Right atrium auricular region (tissue), 2 donors: ENCODE results near the gene PRKCE. TPM values are rescaled to one million over a fixed set of nuclear protein-coding genes. Genes with fewer than 3 reads are reported as not detected.
A peak's percentile ranks its signal among the peaks of the same experiment; 100 is the strongest.

Experiments used
- DNase-seq: peaks from one replicate; pipeline ENCODE4 v3.0.0-alpha.2; 2019; ENCODE audit warnings: low spot score
- H3K27ac ChIP-seq, 2 donors: fragments of 200-600 bp; sonication (generic); 1 replicate in 1 of 2; 2 replicates in 1 of 2; pipeline ENCODE4 v1.5.1; 2016 to 2019
- H3K27me3 ChIP-seq, 2 donors: fragments of 200-600 bp; sonication (generic); one replicate each; pipeline versions ENCODE4 v1.5.1 to v1.6.0; 2017 to 2019
- H3K36me3 ChIP-seq: fragments of 200-600 bp; sonication (generic); one replicate; pipeline ENCODE4 v1.5.1; 2016
- H3K4me1 ChIP-seq, 2 donors: fragments of 200-600 bp; sonication (generic); one replicate each; pipeline versions ENCODE4 v1.5.1 to v1.6.0; 2017 to 2019
- H3K4me3 ChIP-seq, 2 donors: fragments of 200-600 bp; sonication (generic); 1 replicate in 1 of 2; 2 replicates in 1 of 2; pipeline ENCODE4 v1.5.1; 2017 to 2019; ENCODE audit warnings: mild to moderate bottlenecking in 1 of 2, moderate library complexity in 1 of 2
- H3K9me3 ChIP-seq, 2 donors: fragments of 200-600 bp; sonication (generic); one replicate each; pipeline ENCODE4 v1.5.1; 2019
- CTCF ChIP-seq, 2 donors: fragments of 200-600 bp; sonication (generic); IDR thresholded peaks; one replicate each; pipeline ENCODE4 v1.5.1; 2019; ENCODE audit warnings: antibody characterized with exemption in 2 of 2
- total RNA-seq, 2 donors: library from RNA; depleted of rRNA; stranded (reverse); fragments of >200 nt; gene quantifications; one replicate each; pipeline ENCODE4 v1.1.0, GENCODE V29; 2016

The PRKCE gene
- total RNA-seq, 2 donors from 2014 or later = 7.2 to 11.8 TPM

- Histone ChIP-seq H3K4me3 (no peak overlapping the region), H3K36me3 (no peaks in the 10 kb centered on the region), H3K27me3 (no peaks in the 10 kb centered on the region), H3K4me1 (peaks cover 0 to 31% of the 10 kb centered on the region in 2 donors), H3K9me3 (no peaks in the 10 kb centered on the region), H3K27ac (no peak overlapping the region)
- no peak for DNase-seq
- TF ChIP-seq CTCF (IDR thresholded peaks at IDR 0.05) = no peak
Measured at GRCh38 chr2:45654250-45654649, 2.8 kb downstream of the PRKCE start.

GRCh38 chr2:45661828-45662227 lies 10.4 kb downstream of the PRKCE start:
- no peak for DNase-seq
- H3K27ac ChIP-seq = no peak overlapping the region
- no peak for TF ChIP-seq CTCF (IDR thresholded peaks at IDR 0.05)
- H3K4me3 ChIP-seq = no peak overlapping the region
- H3K4me1 ChIP-seq = no peaks in the 10 kb centered on the region
- H3K36me3 ChIP-seq = no peaks in the 10 kb centered on the region
- H3K27me3 ChIP-seq = no peaks in the 10 kb centered on the region
- no peaks in the 10 kb centered on the region for H3K9me3 ChIP-seq

GRCh38 chr2:45664635-45665261 lies 13.3 kb downstream of the PRKCE start:
- Histone ChIP-seq H3K9me3 (no peaks in the 10 kb centered on the region), H3K36me3 (no peaks in the 10 kb centered on the region), H3K4me3 (no peak overlapping the region), H3K27me3 (no peaks in the 10 kb centered on the region), H3K27ac (no peak overlapping the region), H3K4me1 (peaks cover 0 to 14% of the 10 kb centered on the region in 2 donors)
- DNase-seq = no peak
- TF ChIP-seq CTCF (IDR thresholded peaks at IDR 0.05) = no peak

DNA sequence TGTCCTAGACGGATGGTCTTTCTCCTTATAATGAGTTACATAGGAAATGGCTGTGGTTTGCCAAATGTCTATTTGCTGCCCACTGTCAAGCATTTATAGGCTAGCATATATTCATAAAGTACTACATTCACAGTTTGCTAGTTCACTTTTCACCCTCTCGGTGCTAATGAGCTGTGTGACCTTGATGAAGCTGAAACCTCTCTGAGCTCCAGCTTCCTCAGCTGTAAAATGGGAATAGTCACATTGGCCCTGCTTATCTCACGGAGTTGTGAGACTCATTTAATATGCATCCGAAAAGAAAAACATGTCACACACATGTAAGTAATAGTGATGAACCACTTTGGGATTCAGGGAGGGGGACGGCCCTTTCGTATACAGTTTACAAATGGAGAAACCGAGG lies 17.0 kb downstream of the PRKCE start:
- DNase-seq = no peak
- Histone ChIP-seq H3K4me1 (peaks cover 0 to 15% of the 10 kb centered on the region in 2 donors), H3K27ac (peak overlapping the region; percentile 63 to 69), H3K27me3 (no peaks in the 10 kb centered on the region), H3K36me3 (no peaks in the 10 kb centered on the region), H3K4me3 (no peak overlapping the region), H3K9me3 (no peaks in the 10 kb centered on the region)
- TF ChIP-seq CTCF (IDR thresholded peaks at IDR 0.05) = no peak

- no peak overlapping the region for H3K4me3 ChIP-seq
- peak overlapping the region; percentile 63 to 69 for H3K27ac ChIP-seq
- H3K27me3 ChIP-seq = no peaks in the 10 kb centered on the region
- H3K9me3 ChIP-seq = no peaks in the 10 kb centered on the region
- no peak for DNase-seq
- TF ChIP-seq CTCF (IDR thresholded peaks at IDR 0.05) = no peak
- no peaks in the 10 kb centered on the region for H3K36me3 ChIP-seq
- peaks cover 0 to 16% of the 10 kb centered on the region in 2 donors for H3K4me1 ChIP-seq
Measured at GRCh38 chr2:45669032-45669486, 17.6 kb downstream of the PRKCE start.

GRCh38 chr2:45670646-45671045 lies 19.2 kb downstream of the PRKCE start:
- Histone ChIP-seq H3K27ac (no peak overlapping the region), H3K36me3 (no peaks in the 10 kb centered on the region), H3K27me3 (no peaks in the 10 kb centered on the region), H3K4me1 (peaks cover 0 to 32% of the 10 kb centered on the region in 2 donors), H3K9me3 (no peaks in the 10 kb centered on the region), H3K4me3 (no peak overlapping the region)
- DNase-seq = no peak
- no peak for TF ChIP-seq CTCF (IDR thresholded peaks at IDR 0.05)
